HEK293 (cell line): ENCODE results near the gene MAML2.
A peak's percentile ranks its signal among the peaks of the same experiment; 100 is the strongest.

Experiments used
- CTCF ChIA-PET: fragments of 350-600 bp; formaldehyde crosslinking; extraction: SDS; loops from one replicate; lab custom pipeline; 2021; ENCODE audit warnings: antibody characterized with exemption; lab: Yijun Ruan, JAX
- POLR2A ChIA-PET: fragments of 300-600 bp; formaldehyde crosslinking; extraction: SDS; loops from one replicate; lab custom pipeline; 2020; ENCODE audit warnings: antibody characterized with exemption, inconsistent platforms; lab: Yijun Ruan, JAX
- H3K27ac ChIP-seq: fragments of 200-500 bp; sonication (Bioruptor generic); 2 replicates; pipeline ENCODE4 v1.5.1; 2014; ENCODE audit warnings: low read depth, low read length, control low read depth, inconsistent platforms; ENCODE audit errors: extremely low read depth
- H3K36me3 ChIP-seq, 2 experiments: fragments of 200-500 bp in 1 of 2; sonication (Bioruptor generic) in 1 of 2; 1 replicate in 1 of 2; 2 replicates in 1 of 2; pipeline ENCODE4 v1.5.1; 2014 to 2017; ENCODE audit warnings: inconsistent platforms in 2 of 2, low read length in 2 of 2; ENCODE audit not compliant: control insufficient read depth in 2 of 2, insufficient read depth in 1 of 2
- H3K4me1 ChIP-seq: fragments of 200-500 bp; sonication (Bioruptor generic); 2 replicates; pipeline ENCODE4 v1.5.1; 2014; ENCODE audit warnings: mild to moderate bottlenecking, low read length, inconsistent platforms; ENCODE audit not compliant: control insufficient read depth, insufficient read depth
- H3K4me3 ChIP-seq: 2 replicates; pipeline ENCODE4 v1.5.1; 2011; ENCODE audit warnings: low read depth, mild to moderate bottlenecking, control low read depth, low read length, moderate library complexity
- H3K9me3 ChIP-seq: fragments of 200-500 bp; sonication (Bioruptor generic); 2 replicates; pipeline ENCODE4 v1.5.1; 2014; ENCODE audit warnings: low read depth, low read length, inconsistent platforms; ENCODE audit not compliant: control insufficient read depth, insufficient read depth
- FEZF1 ChIP-seq: fragments of 450-650 bp; formaldehyde crosslinking; IDR thresholded peaks from 2 replicates; pipeline ENCODE4 v1.5.1; 2016; ENCODE audit warnings: missing biosample characterization, missing genetic modification characterization
- IKZF3 ChIP-seq: fragments of 450-650 bp; IDR thresholded peaks from 2 replicates; pipeline ENCODE4 v1.5.0; 2018; ENCODE audit warnings: missing biosample characterization, mild to moderate bottlenecking, missing genetic modification characterization, moderate library complexity
- KLF16 ChIP-seq: fragments of 450-650 bp; formaldehyde crosslinking; IDR thresholded peaks from 2 replicates; pipeline ENCODE4 v1.5.1; 2017; ENCODE audit warnings: missing biosample characterization, missing genetic modification characterization
- MEIS1 ChIP-seq: sonication (generic); formaldehyde crosslinking; IDR thresholded peaks from 2 replicates; pipeline ENCODE4 v1.8.1; 2022; ENCODE audit warnings: missing genetic modification reagents, mild to moderate bottlenecking, borderline replicate concordance
- REPIN1 ChIP-seq: fragments of 450-650 bp; formaldehyde crosslinking; IDR thresholded peaks from 2 replicates; pipeline ENCODE4 v1.5.1; 2017; ENCODE audit warnings: missing biosample characterization, missing genetic modification characterization, low read depth
- WT1 ChIP-seq: fragments of 450-650 bp; formaldehyde crosslinking; IDR thresholded peaks from 2 replicates; pipeline ENCODE4 v1.5.1; 2016; ENCODE audit warnings: missing biosample characterization, missing genetic modification characterization
- YY1 ChIP-seq: fragments of 450-650 bp; formaldehyde crosslinking; IDR thresholded peaks from 2 replicates; pipeline ENCODE4 v1.5.1; 2018; ENCODE audit warnings: missing biosample characterization, missing genetic modification characterization
- ZNF354C ChIP-seq: fragments of 450-650 bp; formaldehyde crosslinking; IDR thresholded peaks from 2 replicates; pipeline ENCODE4 v1.5.1; 2016; ENCODE audit warnings: missing biosample characterization, missing genetic modification characterization, low read depth, borderline replicate concordance
- ZNF366 ChIP-seq: fragments of 450-650 bp; formaldehyde crosslinking; conservative IDR thresholded peaks from 2 replicates; pipeline ENCODE4 v1.5.1; 2016; ENCODE audit warnings: missing biosample characterization, missing genetic modification characterization
- ZNF394 ChIP-seq: fragments of 450-650 bp; formaldehyde crosslinking; IDR thresholded peaks from 2 replicates; pipeline ENCODE4 v1.5.1; 2016; ENCODE audit warnings: missing biosample characterization, missing genetic modification characterization, mild to moderate bottlenecking, moderate library complexity, borderline replicate concordance
- ZNF423 ChIP-seq: fragments of 450-650 bp; formaldehyde crosslinking; IDR thresholded peaks from 2 replicates; pipeline ENCODE4 v1.5.1; 2016; ENCODE audit warnings: missing biosample characterization, missing genetic modification characterization
- ZNF513 ChIP-seq: fragments of 450-650 bp; IDR thresholded peaks from 2 replicates; pipeline ENCODE4 v1.5.1; 2018; ENCODE audit warnings: missing biosample characterization, missing genetic modification characterization
- ZNF624 ChIP-seq: fragments of 450-650 bp; formaldehyde crosslinking; IDR thresholded peaks from 2 replicates; pipeline ENCODE4 v1.5.1; 2017; ENCODE audit warnings: missing biosample characterization, missing genetic modification characterization
- ZNF707 ChIP-seq: fragments of 450-650 bp; formaldehyde crosslinking; IDR thresholded peaks from 2 replicates; pipeline ENCODE4 v1.5.1; 2016; ENCODE audit warnings: missing biosample characterization, missing genetic modification characterization
- ZNF785 ChIP-seq: fragments of 450-650 bp; formaldehyde crosslinking; IDR thresholded peaks from 2 replicates; pipeline ENCODE4 v1.5.1; 2016; ENCODE audit warnings: missing biosample characterization, missing genetic modification characterization
- ZNF791 ChIP-seq: fragments of 450-650 bp; formaldehyde crosslinking; IDR thresholded peaks from 2 replicates; pipeline ENCODE4 v1.5.1; 2016; ENCODE audit warnings: missing biosample characterization, missing genetic modification characterization
- ZNF830 ChIP-seq: fragments of 450-650 bp; IDR thresholded peaks from 2 replicates; pipeline ENCODE4 v1.5.0; 2018; ENCODE audit warnings: missing biosample characterization, missing genetic modification characterization, low read depth, mild to moderate bottlenecking, moderate library complexity
- ZNF843 ChIP-seq: fragments of 450-650 bp; formaldehyde crosslinking; IDR thresholded peaks from 2 replicates; pipeline ENCODE4 v1.5.1; 2016; ENCODE audit warnings: missing biosample characterization, missing genetic modification characterization
- ZSCAN16 ChIP-seq: fragments of 450-650 bp; formaldehyde crosslinking; IDR thresholded peaks from 2 replicates; pipeline ENCODE4 v1.5.1; 2016; ENCODE audit warnings: missing biosample characterization, missing genetic modification characterization
- ZXDB ChIP-seq: fragments of 450-650 bp; formaldehyde crosslinking; IDR thresholded peaks from 2 replicates; pipeline ENCODE4 v1.5.1; 2016; ENCODE audit warnings: missing biosample characterization, missing genetic modification characterization
- TF ChIP-seq, protein P1 (sequence below): fragments of 450-650 bp; formaldehyde crosslinking; IDR thresholded peaks from 2 replicates; pipeline ENCODE4 v1.5.1; 2016; ENCODE audit warnings: missing biosample characterization, missing genetic modification characterization
- TF ChIP-seq, protein P2 (sequence below): fragments of 450-650 bp; formaldehyde crosslinking; IDR thresholded peaks from 2 replicates; pipeline ENCODE4 v1.5.1; 2016; ENCODE audit warnings: missing biosample characterization, missing genetic modification characterization

MAML2 gene

GRCh38 chr11:95985174-95985808 is 357.7 kb downstream of the MAML2 start:
- no peak overlapping the region for H3K4me3 ChIP-seq
- H3K4me1 ChIP-seq, result no peaks in the 10 kb centered on the region
- H3K27ac ChIP-seq, result no peak overlapping the region
- CTCF ChIA-PET, result interaction anchor here (0.5 to 0.9 kb wide), 3 partner anchors 73 to 358 kb away, joined by 3 to 4 read pairs (median 3); partner anchors contain the start of gene MAML2
- no peak for TF ChIP-seq ZNF394 (tag by site-specific recombination)
- TF ChIP-seq ZNF366 (tag by site-specific recombination), result no peak
- H3K36me3 ChIP-seq, result no peaks in the 10 kb centered on the region
- no peaks in the 10 kb centered on the region for H3K9me3 ChIP-seq
- POLR2A ChIA-PET, result no interaction called here

DNA sequence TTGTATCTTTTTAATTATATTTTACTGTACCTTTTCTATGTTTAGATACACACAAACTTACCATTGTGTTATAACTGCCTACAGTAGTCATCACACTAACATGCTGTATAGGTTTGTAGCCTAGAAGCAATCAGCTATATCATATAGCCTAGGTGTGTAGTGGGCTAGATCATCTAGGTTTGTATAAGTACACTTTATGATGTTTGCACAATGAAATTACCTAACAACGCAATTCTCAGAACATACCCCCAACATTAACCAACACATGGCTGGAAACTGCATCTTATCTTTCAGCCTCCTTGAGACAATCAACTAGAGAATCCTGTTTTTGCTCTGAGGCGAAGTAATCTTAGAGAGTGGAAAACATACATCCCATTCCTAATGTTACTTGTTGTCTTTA is 358.9 kb downstream of the MAML2 start:
- Histone ChIP-seq H3K4me1 (no peaks in the 10 kb centered on the region), H3K4me3 (no peak overlapping the region), H3K36me3 (no peaks in the 10 kb centered on the region), H3K27ac (no peak overlapping the region), H3K9me3 (no peaks in the 10 kb centered on the region)
- TF ChIP-seq KLF16 (tag by site-specific recombination) (no peak), REPIN1 (tag by site-specific recombination) (no peak), ZNF785 (tag by site-specific recombination) (no peak), ZNF791 (tag by site-specific recombination) (no peak), ZNF707 (tag by site-specific recombination) (no peak), ZNF830 (no peak), ZNF354C (no peak), ZSCAN16 (tag by site-specific recombination) (no peak), ZNF423 (no peak), ZNF513 (no peak), YY1 (no peak), ZNF624 (no peak), IKZF3 (tag by site-specific recombination) (no peak), MEIS1 (no peak)
- TF ChIP-seq, protein P1, sequence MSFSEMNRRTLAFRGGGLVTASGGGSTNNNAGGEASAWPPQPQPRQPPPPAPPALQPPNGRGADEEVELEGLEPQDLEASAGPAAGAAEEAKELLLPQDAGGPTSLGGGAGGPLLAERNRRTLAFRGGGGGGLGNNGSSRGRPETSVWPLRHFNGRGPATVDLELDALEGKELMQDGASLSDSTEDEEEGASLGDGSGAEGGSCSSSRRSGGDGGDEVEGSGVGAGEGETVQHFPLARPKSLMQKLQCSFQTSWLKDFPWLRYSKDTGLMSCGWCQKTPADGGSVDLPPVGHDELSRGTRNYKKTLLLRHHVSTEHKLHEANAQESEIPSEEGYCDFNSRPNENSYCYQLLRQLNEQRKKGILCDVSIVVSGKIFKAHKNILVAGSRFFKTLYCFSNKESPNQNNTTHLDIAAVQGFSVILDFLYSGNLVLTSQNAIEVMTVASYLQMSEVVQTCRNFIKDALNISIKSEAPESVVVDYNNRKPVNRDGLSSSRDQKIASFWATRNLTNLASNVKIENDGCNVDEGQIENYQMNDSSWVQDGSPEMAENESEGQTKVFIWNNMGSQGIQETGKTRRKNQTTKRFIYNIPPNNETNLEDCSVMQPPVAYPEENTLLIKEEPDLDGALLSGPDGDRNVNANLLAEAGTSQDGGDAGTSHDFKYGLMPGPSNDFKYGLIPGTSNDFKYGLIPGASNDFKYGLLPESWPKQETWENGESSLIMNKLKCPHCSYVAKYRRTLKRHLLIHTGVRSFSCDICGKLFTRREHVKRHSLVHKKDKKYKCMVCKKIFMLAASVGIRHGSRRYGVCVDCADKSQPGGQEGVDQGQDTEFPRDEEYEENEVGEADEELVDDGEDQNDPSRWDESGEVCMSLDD, result no peak
- TF ChIP-seq, protein P2, sequence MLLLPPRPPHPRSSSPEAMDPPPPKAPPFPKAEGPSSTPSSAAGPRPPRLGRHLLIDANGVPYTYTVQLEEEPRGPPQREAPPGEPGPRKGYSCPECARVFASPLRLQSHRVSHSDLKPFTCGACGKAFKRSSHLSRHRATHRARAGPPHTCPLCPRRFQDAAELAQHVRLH, result no peak
- CTCF ChIA-PET, result no interaction called here
- POLR2A ChIA-PET, result no interaction called here

GRCh38 chr11:95977534-95978174 is 365.3 kb downstream of the MAML2 start:
- peak overlapping the region; percentile 22; the same call in 1 of the 2 replicates for H3K27ac ChIP-seq
- H3K36me3 ChIP-seq, result no peaks in the 10 kb centered on the region
- POLR2A ChIA-PET, result no interaction called here
- peaks cover 8% of the 10 kb centered on the region for H3K4me1 ChIP-seq
- CTCF ChIA-PET, result interaction anchor here (1.4 kb wide), 1 partner anchor 142 kb away, joined by 4 read pairs; no protein-coding TSS in a partner anchor
- no peak overlapping the region for H3K4me3 ChIP-seq
- H3K9me3 ChIP-seq, result no peaks in the 10 kb centered on the region
- TF ChIP-seq ZXDB (tag by site-specific recombination), result peak; percentile 51; the same call in 1 of the 2 replicates
- TF ChIP-seq WT1 (tag by site-specific recombination), result peak; percentile 80
- TF ChIP-seq, protein P2, result no peak
- peak; percentile 33; the same call in 1 of the 2 replicates for TF ChIP-seq ZNF843 (tag by site-specific recombination)
- peak; percentile 58; the same call in 1 of the 2 replicates for TF ChIP-seq FEZF1
